Loucy (cell line): ENCODE measurements around the gene RABIF.
A peak's percentile ranks its signal among the peaks of the same experiment; 100 is the strongest.
"Not testable (repeated sequence)": the region's sequence is repeated elsewhere in the genome, so short reads cannot be mapped to it uniquely, and the experiment has no call there.

ENCODE experiments used
- H2AFZ ChIP-seq: fragments of 200-600 bp; sonication (generic); 2 replicates; pipeline ENCODE4 v1.6.0; 2016; ENCODE audit warnings: antibody characterized with exemption, mild to moderate bottlenecking, low read length, moderate library complexity
- H3F3A ChIP-seq: fragments of 200-600 bp; 2 replicates; pipeline ENCODE4 v1.6.0; 2016; ENCODE audit warnings: antibody characterized with exemption, low read depth, mild to moderate bottlenecking
- H3K27me3 ChIP-seq: fragments of 200-600 bp; sonication (generic); 2 replicates; pipeline ENCODE4 v1.6.1; 2014; ENCODE audit warnings: low read length, mild to moderate bottlenecking; ENCODE audit not compliant: insufficient read depth, poor library complexity, severe bottlenecking
- H3K36me3 ChIP-seq: fragments of 200-600 bp; sonication (generic); 2 replicates; pipeline ENCODE4 v1.6.1; 2016; ENCODE audit warnings: low read length; ENCODE audit not compliant: insufficient read depth
- H3K4me1 ChIP-seq: fragments of 200-600 bp; sonication (generic); 2 replicates; pipeline ENCODE4 v1.5.1; 2014; ENCODE audit warnings: low read length, mild to moderate bottlenecking; ENCODE audit not compliant: insufficient read depth, poor library complexity, severe bottlenecking
- H3K4me2 ChIP-seq: fragments of 200-600 bp; sonication (generic); 2 replicates; pipeline ENCODE4 v1.6.0; 2014; ENCODE audit warnings: antibody characterized with exemption, low read length, low read depth, mild to moderate bottlenecking; ENCODE audit not compliant: poor library complexity, severe bottlenecking
- H3K4me3 ChIP-seq: fragments of 200-600 bp; sonication (generic); 2 replicates; pipeline ENCODE4 v1.5.1; 2014; ENCODE audit warnings: low read length, mild to moderate bottlenecking, mixed read lengths; ENCODE audit not compliant: poor library complexity, severe bottlenecking
- H3K79me2 ChIP-seq: fragments of 200-600 bp; sonication (generic); 2 replicates; pipeline ENCODE4 v1.6.1; 2014; ENCODE audit warnings: low read length; ENCODE audit not compliant: insufficient read depth
- H3K9ac ChIP-seq: fragments of 200-600 bp; sonication (generic); 2 replicates; pipeline ENCODE4 v1.6.0; 2014; ENCODE audit warnings: mild to moderate bottlenecking, low read depth, low read length, moderate library complexity; ENCODE audit not compliant: poor library complexity, severe bottlenecking
- H3K9me2 ChIP-seq: fragments of 200-600 bp; sonication (generic); replicated peaks from 2 replicates; pipeline ENCODE4 v1.6.1; 2016; ENCODE audit warnings: low read depth, low read length, mixed read lengths
- H3K9me3 ChIP-seq: fragments of 200-600 bp; sonication (generic); 2 replicates; pipeline ENCODE4 v1.6.1; 2014; ENCODE audit warnings: mild to moderate bottlenecking, antibody characterized with exemption, low read length, low read depth; ENCODE audit not compliant: insufficient read depth
- H4K20me1 ChIP-seq: fragments of 200-600 bp; sonication (generic); 2 replicates; pipeline ENCODE4 v1.6.0; 2014; ENCODE audit warnings: antibody characterized with exemption, low read length, mild to moderate bottlenecking; ENCODE audit not compliant: insufficient read depth, poor library complexity, severe bottlenecking
- CTCF ChIP-seq: fragments of 200-600 bp; sonication (generic); conservative IDR thresholded peaks from 2 replicates; pipeline ENCODE4 v1.5.1; 2014; ENCODE audit warnings: mild to moderate bottlenecking, antibody characterized with exemption, low read length
- EZH2phosphoT487 ChIP-seq: fragments of 200-600 bp; IDR thresholded peaks from 2 replicates; pipeline ENCODE4 v1.6.1; 2018; ENCODE audit warnings: antibody characterized with exemption, mild to moderate bottlenecking, moderate library complexity, borderline replicate concordance

The RABIF gene

GRCh38 chr1:202834771-202835547 lies 54.0 kb downstream of the RABIF start:
- Histone ChIP-seq H4K20me1 (no peaks in the 10 kb centered on the region), H3K4me2 (peak overlapping the region; percentile 81), H3K79me2 (no peaks in the 10 kb centered on the region), H3K4me1 (peaks cover 40% of the 10 kb centered on the region), H3K27me3 (no peaks in the 10 kb centered on the region), H3K9me3 (no peaks in the 10 kb centered on the region), H3F3A (no peaks in the 10 kb centered on the region), H3K4me3 (peak overlapping the region; percentile 47), H2AFZ (no peak overlapping the region), H3K9me2 (no peaks in the 10 kb centered on the region), H3K9ac (no peak overlapping the region), H3K36me3 (no peaks in the 10 kb centered on the region)
- TF ChIP-seq EZH2phosphoT487 (no peak), CTCF (no peak)

GRCh38 chr1:202831906-202832305 lies 57.0 kb downstream of the RABIF start:
- H3K9me3 ChIP-seq, result no peaks in the 10 kb centered on the region
- H3K4me2 ChIP-seq, result no peak overlapping the region
- no peaks in the 10 kb centered on the region for H3K9me2 ChIP-seq
- TF ChIP-seq EZH2phosphoT487 (no peak), CTCF (no peak)
- no peak overlapping the region for H3K4me3 ChIP-seq
- no peaks in the 10 kb centered on the region for H4K20me1 ChIP-seq
- no peaks in the 10 kb centered on the region for H3K79me2 ChIP-seq
- H3K4me1 ChIP-seq, result peaks cover 36% of the 10 kb centered on the region
- no peak overlapping the region for H3K9ac ChIP-seq
- no peaks in the 10 kb centered on the region for H3F3A ChIP-seq
- H2AFZ ChIP-seq, result no peak overlapping the region
- no peaks in the 10 kb centered on the region for H3K27me3 ChIP-seq
- H3K36me3 ChIP-seq, result no peaks in the 10 kb centered on the region

- H3K9me3 ChIP-seq, H3K4me3 ChIP-seq, H3K27me3 ChIP-seq, H4K20me1 ChIP-seq, H3K4me2 ChIP-seq, H3K9ac ChIP-seq, H3K9me2 ChIP-seq, H2AFZ ChIP-seq, H3F3A ChIP-seq, H3K36me3 ChIP-seq, H3K79me2 ChIP-seq: not testable (repeated sequence)
- H3K4me1 ChIP-seq, result peaks cover 11% of the 10 kb centered on the region
Observed at GRCh38 chr1:202829223-202829622, 59.7 kb downstream of the RABIF start.
